Osteocyte (in vitro differentiated cells): ENCODE results near the gene MORC2. TPM values are rescaled to one million over a fixed set of nuclear protein-coding genes. Genes with fewer than 3 reads are reported as not detected.

Experiments
- DNase-seq: peaks from one replicate; pipeline ENCODE4 v3.0.0; 2021; ENCODE audit warnings: mixed read lengths; ENCODE audit not compliant: unreplicated experiment; ENCODE audit errors: extremely low spot score
- H3K27ac Mint-ChIP-seq: one replicate; pipeline ENCODE4 v1.8.0; 2021; ENCODE audit warnings: mild to moderate bottlenecking, mixed read lengths; ENCODE audit not compliant: unreplicated experiment
- H3K27me3 Mint-ChIP-seq: one replicate; pipeline ENCODE4 v1.8.0; 2021; ENCODE audit warnings: mixed read lengths; ENCODE audit not compliant: unreplicated experiment
- H3K36me3 Mint-ChIP-seq: one replicate; pipeline ENCODE4 v1.8.0; 2021; ENCODE audit warnings: mixed read lengths; ENCODE audit not compliant: unreplicated experiment
- H3K4me1 Mint-ChIP-seq: one replicate; pipeline ENCODE4 v1.8.0; 2021; ENCODE audit warnings: mixed read lengths; ENCODE audit not compliant: unreplicated experiment
- H3K4me3 Mint-ChIP-seq: one replicate; pipeline ENCODE4 v1.8.0; 2021; ENCODE audit warnings: mild to moderate bottlenecking, moderate library complexity, mixed read lengths; ENCODE audit not compliant: unreplicated experiment
- H3K9me3 Mint-ChIP-seq: one replicate; pipeline ENCODE4 v1.8.0; 2021; ENCODE audit warnings: mixed read lengths; ENCODE audit not compliant: unreplicated experiment
- total RNA-seq: library from RNA; stranded (reverse); gene quantifications from 2 replicates; pipeline ENCODE4 v1.2.1, GENCODE V29; 2021
- TF ChIP-seq, protein P1 (sequence below): fragments of 200-600 bp; sonication (generic); IDR thresholded peaks from 2 replicates; pipeline ENCODE4 v1.5.0; 2021; ENCODE audit warnings: antibody characterized with exemption, mild to moderate bottlenecking, moderate library complexity

Gene MORC2
- total RNA-seq, 1 donor from 2014 or later = 26.9 TPM

DNA sequence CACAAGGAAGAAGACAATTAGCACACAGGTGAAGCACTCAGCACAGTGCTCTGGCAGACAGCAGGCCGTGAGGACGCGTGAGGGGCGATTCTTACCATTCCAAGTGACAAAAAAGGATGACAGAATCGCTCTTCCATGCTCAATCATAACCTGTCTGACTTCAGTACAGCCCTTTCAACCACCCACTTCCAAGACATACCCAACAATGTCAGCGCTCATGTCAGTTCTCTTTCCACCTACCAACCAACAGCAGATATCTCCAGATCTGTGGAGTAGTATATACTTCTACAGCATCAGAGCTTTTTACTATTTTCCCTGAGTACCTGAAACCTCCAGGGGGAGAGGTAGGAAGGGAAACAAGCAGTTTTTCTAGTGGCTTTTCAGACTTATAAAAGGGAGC is 40.2 kb downstream of the MORC2 start:
- H3K27me3 Mint-ChIP-seq = no peaks in the 10 kb centered on the region
- no peak overlapping the region for H3K27ac Mint-ChIP-seq
- H3K4me3 Mint-ChIP-seq = no peak overlapping the region
- peaks cover 57% of the 10 kb centered on the region for H3K36me3 Mint-ChIP-seq
- no peaks in the 10 kb centered on the region for H3K4me1 Mint-ChIP-seq
- TF ChIP-seq, protein P1, sequence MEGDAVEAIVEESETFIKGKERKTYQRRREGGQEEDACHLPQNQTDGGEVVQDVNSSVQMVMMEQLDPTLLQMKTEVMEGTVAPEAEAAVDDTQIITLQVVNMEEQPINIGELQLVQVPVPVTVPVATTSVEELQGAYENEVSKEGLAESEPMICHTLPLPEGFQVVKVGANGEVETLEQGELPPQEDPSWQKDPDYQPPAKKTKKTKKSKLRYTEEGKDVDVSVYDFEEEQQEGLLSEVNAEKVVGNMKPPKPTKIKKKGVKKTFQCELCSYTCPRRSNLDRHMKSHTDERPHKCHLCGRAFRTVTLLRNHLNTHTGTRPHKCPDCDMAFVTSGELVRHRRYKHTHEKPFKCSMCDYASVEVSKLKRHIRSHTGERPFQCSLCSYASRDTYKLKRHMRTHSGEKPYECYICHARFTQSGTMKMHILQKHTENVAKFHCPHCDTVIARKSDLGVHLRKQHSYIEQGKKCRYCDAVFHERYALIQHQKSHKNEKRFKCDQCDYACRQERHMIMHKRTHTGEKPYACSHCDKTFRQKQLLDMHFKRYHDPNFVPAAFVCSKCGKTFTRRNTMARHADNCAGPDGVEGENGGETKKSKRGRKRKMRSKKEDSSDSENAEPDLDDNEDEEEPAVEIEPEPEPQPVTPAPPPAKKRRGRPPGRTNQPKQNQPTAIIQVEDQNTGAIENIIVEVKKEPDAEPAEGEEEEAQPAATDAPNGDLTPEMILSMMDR = no peak
- no peaks in the 10 kb centered on the region for H3K9me3 Mint-ChIP-seq
- DNase-seq = no peak

DNA sequence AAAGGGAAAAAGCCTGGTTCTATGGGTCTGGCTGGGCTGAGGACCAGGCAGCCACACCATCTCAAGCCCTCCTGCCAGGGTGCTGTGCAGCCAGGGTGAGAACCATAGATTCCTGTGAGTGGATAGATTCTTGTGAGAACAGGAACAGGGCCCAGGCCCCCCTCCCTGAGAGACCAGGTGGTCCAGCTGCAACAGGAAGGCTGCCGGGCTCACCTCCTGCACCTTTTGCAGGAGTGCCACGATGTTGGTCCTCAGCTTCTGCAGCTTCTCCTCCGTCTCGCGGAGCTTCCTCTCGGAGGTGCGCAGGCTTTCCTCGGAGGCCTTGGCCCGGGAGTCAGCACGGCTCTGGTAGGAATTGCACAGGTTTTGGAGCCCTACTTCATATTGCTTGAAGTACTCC is 40.8 kb downstream of the MORC2 start:
- Mint-ChIP-seq H3K27me3 (no peaks in the 10 kb centered on the region), H3K27ac (no peak overlapping the region), H3K9me3 (no peaks in the 10 kb centered on the region), H3K4me3 (no peak overlapping the region), H3K36me3 (peaks cover 53% of the 10 kb centered on the region), H3K4me1 (no peaks in the 10 kb centered on the region)
- DNase-seq = no peak
- TF ChIP-seq, protein P1 = no peak

DNA sequence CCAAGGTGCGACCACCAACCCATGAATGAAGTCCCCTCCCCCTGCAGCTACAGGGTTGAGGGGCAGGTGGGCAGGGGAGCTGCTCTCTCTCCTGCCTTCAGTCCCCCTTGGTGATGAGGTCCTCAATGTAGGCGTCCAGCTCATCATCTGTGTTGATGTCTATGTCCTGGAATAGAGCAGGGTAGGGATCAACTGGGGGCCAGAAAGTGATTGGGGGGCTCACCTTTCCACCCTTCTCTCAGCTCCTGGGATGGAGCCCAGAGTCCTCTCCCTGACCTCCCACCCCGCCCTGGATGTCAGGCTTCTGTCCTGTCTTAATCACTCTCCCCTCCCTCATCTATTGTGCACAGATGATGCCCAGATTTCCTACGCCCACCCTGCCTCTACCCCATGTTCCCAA is 41.9 kb downstream of the MORC2 start:
- Mint-ChIP-seq H3K36me3 (peaks cover 45% of the 10 kb centered on the region), H3K27ac (no peak overlapping the region), H3K27me3 (peaks cover 5% of the 10 kb centered on the region), H3K9me3 (no peaks in the 10 kb centered on the region), H3K4me1 (peaks cover 2% of the 10 kb centered on the region), H3K4me3 (no peak overlapping the region)
- peak; percentile 53 for DNase-seq
- TF ChIP-seq, protein P1 = no peak

DNA sequence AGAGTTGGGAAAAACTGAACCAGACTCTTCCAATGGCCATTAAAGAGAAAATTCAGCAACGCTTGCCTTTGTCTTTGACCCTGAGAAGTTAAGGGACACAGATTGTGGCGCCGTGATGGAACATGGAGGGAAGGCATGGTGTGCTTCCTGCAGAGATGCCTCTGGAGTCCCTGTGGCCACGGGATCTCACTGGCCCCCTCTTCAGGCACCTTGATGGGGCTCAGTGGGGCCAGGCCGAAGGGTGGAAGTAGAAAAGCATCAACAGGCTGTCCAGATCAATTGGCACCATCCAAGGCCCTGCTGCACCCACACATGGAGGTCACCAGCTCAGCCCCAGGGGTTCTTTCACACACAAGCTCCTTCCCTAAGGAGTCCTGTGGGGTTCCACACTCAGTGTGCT is 42.9 kb downstream of the MORC2 start:
- Mint-ChIP-seq H3K9me3 (no peaks in the 10 kb centered on the region), H3K27me3 (peaks cover 6% of the 10 kb centered on the region), H3K4me1 (peaks cover 7% of the 10 kb centered on the region), H3K36me3 (peaks cover 36% of the 10 kb centered on the region), H3K27ac (no peak overlapping the region), H3K4me3 (no peak overlapping the region)
- TF ChIP-seq, protein P1 = no peak
- peak; percentile 65 for DNase-seq

DNA sequence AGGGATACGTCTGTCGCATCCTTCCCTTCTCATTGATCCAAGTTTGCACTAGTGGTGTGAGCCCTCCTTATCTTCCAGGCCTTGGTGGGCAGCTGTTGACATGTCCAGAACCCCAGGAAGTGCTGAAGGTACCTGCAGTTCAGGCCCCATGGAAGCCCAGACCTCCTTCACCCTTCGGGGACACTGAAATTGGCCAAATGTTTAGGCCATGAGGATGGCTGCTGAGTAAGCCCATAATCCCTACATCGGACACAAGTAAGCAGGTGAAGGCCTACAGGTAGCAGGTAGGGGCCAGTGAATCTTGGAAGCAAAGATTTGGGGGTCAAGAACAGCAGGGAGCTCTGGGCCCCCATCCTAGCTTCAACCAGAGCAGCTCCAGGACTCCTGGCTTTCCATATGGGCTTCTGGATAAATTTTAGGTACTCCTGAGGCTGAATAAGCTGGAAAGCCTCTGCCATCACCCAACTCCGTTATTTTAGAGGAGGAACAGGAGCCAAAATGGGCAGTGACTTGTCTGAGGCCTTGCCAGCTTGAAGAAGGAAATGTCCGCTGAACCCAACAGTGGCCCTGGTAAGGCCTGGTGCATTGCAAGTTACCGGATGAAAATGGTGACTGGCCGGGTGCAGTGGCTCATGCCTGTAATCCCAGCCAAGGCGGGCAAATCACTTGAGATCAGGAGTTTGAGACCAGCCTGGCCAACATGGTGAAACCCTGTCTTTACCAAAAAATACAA is 45.2 kb downstream of the MORC2 start:
- H3K4me1 Mint-ChIP-seq = peaks cover 9% of the 10 kb centered on the region
- no peaks in the 10 kb centered on the region for H3K9me3 Mint-ChIP-seq
- H3K36me3 Mint-ChIP-seq = peaks cover 26% of the 10 kb centered on the region
- TF ChIP-seq, protein P1 = no peak
- peak; percentile 62 for DNase-seq
- no peak overlapping the region for H3K4me3 Mint-ChIP-seq
- peaks cover 9% of the 10 kb centered on the region for H3K27me3 Mint-ChIP-seq
- H3K27ac Mint-ChIP-seq = no peak overlapping the region
